Vagina (tissue), 2 donors: ENCODE data around the gene DDX60. TPM values are rescaled to one million over a fixed set of nuclear protein-coding genes. Genes with fewer than 3 reads are reported as not detected.

ENCODE experiments used
- DNase-seq, 2 donors: peaks; one replicate each; pipeline ENCODE4 v3.0.0-alpha.2; 2017; ENCODE audit errors: extremely low spot score in 2 of 2
- H3K27ac ChIP-seq: fragments of 200-600 bp; sonication (generic); one replicate; pipeline ENCODE4 v1.5.1; 2019
- H3K27me3 ChIP-seq: fragments of 200-600 bp; sonication (generic); one replicate; pipeline ENCODE4 v1.5.1; 2019
- H3K36me3 ChIP-seq, 2 donors: fragments of 200-600 bp; sonication (generic); one replicate each; pipeline ENCODE4 v1.5.1; 2017 to 2019
- H3K4me1 ChIP-seq: fragments of 200-600 bp; sonication (generic); one replicate; pipeline ENCODE4 v1.5.1; 2019
- H3K4me3 ChIP-seq, 2 donors: fragments of 200-600 bp; sonication (generic); 1 replicate in 1 of 2; 2 replicates in 1 of 2; pipeline ENCODE4 v1.5.1; 2016 to 2019
- H3K9me3 ChIP-seq: fragments of 200-600 bp; sonication (generic); one replicate; pipeline ENCODE4 v1.5.1; 2019
- CTCF ChIP-seq, 3 experiments: fragments of 450-650 bp in 2 of 3; fragments of 200-600 bp in 1 of 3; sonication (generic) in 1 of 3; IDR thresholded peaks; one replicate each; pipeline ENCODE4 v1.5.1; 2017 to 2019; ENCODE audit warnings: antibody characterized with exemption in 3 of 3, mild to moderate bottlenecking in 2 of 3, moderate library complexity in 2 of 3
- POLR2A ChIP-seq, 2 donors: fragments of 450-650 bp; IDR thresholded peaks; one replicate each; pipeline ENCODE4 v1.6.1; 2017; ENCODE audit warnings: antibody characterized with exemption in 2 of 2, mild to moderate bottlenecking in 2 of 2, moderate library complexity in 2 of 2
- POLR2AphosphoS5 ChIP-seq, 2 donors: sonication (generic); formaldehyde crosslinking; IDR thresholded peaks; one replicate each; pipeline ENCODE4 v1.9.0; 2017; ENCODE audit warnings: antibody characterized with exemption in 2 of 2, mild to moderate bottlenecking in 2 of 2, low read depth in 1 of 2; ENCODE audit not compliant: insufficient read depth in 1 of 2
- intact Hi-C: fragments of 100-400 bp; cut with DNase I; formaldehyde crosslinking; loops from one replicate; pipeline ENCODE4 v1.15.1; 2023
- total RNA-seq: library from RNA; depleted of rRNA; stranded (reverse); fragments of >200 nt; gene quantifications from one replicate; pipeline ENCODE4 v1.2.3, GENCODE V29; 2016

The DDX60 gene
- total RNA-seq, 1 donor from 2014 or later: 7.4 TPM

DNA sequence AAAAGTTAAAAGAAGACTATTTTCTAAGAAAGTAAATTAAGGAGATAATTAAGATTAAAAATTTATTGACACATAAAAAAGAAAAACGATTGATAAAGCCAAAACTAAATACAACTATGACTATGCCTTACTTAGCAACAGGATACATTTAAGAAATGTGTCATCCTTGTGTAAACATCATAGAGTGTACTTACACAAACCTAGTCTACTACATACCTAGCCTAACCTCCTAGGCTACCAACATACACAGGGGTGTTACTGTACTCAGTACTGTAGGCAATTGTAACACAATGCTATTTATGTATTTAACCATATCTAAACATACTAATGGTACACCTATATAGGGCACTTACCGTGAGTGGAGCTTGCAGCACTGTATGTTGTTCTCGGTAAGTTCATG, 117.9 kb downstream of the DDX60 start:
- Histone ChIP-seq H3K27me3 (no peaks in the 10 kb centered on the region), H3K27ac (no peak overlapping the region), H3K4me1 (no peaks in the 10 kb centered on the region), H3K36me3 (no peaks in the 10 kb centered on the region), H3K9me3 (peaks cover 11% of the 10 kb centered on the region), H3K4me3 (no peak overlapping the region)
- intact Hi-C loops: no loop called here
- no peak for DNase-seq
- no peak for TF ChIP-seq CTCF (IDR thresholded peaks at IDR 0.05)
- no peak for TF ChIP-seq POLR2A (IDR thresholded peaks at IDR 0.05)
- no peak for TF ChIP-seq POLR2AphosphoS5 (IDR thresholded peaks at IDR 0.05; ENCODE audit: insufficient read depth in 1 of 2, low read depth in 1 of 2)

DNA sequence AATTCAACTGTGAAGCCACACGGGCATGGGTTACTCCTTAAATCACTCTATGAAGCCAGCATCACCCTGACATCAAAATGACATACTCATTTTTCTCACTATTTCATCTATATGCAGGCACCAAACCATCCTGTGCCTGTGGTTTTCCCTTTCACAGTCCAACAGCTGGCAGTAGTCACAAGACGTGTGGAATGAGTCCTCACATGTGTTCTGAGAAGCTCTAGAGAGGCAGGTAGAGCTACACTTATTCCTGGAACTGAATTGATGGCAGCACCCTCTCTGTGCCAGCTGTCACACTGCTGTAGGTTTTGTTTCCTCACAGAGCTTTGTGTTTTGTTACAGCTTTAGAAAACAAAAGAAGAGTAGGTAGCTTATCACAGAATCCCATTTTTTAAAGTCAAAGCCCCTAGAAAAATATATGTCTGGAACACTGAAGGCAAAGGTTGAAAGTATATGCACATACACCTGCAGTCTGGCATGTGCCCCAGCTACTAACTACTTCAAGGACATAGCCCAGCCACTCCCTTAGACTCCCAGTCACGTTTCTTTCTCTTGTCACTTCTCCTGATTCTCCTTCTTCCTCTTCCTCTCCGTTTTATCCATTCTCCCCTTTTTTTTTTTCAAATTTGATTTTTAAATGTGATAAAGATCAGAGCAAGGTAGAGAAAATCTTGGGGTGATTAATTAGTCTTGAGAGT, 119.1 kb downstream of the DDX60 start:
- Histone ChIP-seq H3K36me3 (no peaks in the 10 kb centered on the region), H3K9me3 (peaks cover 11% of the 10 kb centered on the region), H3K4me1 (no peaks in the 10 kb centered on the region), H3K27me3 (no peaks in the 10 kb centered on the region), H3K4me3 (no peak overlapping the region), H3K27ac (no peak overlapping the region)
- TF ChIP-seq POLR2A (IDR thresholded peaks at IDR 0.05) (no peak), CTCF (IDR thresholded peaks at IDR 0.05) (no peak), POLR2AphosphoS5 (IDR thresholded peaks at IDR 0.05; ENCODE audit: insufficient read depth in 1 of 2, low read depth in 1 of 2) (no peak)
- intact Hi-C loops: no loop called here
- no peak for DNase-seq

DNA sequence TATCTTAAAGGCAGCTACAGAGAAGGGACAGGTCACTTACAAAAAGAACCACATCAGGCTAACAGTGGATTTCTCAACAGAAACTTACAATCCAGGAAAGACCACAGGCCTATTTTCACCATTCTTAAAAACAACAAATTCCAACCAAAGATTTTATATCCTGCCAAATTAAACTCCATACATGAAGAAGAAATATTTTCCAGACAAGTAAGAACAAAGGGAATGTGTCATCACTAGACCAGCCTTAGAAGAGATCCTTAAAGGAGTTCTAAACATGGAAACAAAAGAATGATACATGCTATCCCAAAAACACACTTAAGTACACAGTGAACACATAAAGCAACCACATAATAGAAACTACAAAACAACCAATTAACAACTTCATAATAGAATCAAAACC, 120.6 kb downstream of the DDX60 start:
- Histone ChIP-seq H3K27me3 (no peaks in the 10 kb centered on the region), H3K4me1 (no peaks in the 10 kb centered on the region), H3K9me3 (peaks cover 1% of the 10 kb centered on the region), H3K4me3 (no peak overlapping the region), H3K27ac (no peak overlapping the region), H3K36me3 (no peaks in the 10 kb centered on the region)
- no peak for TF ChIP-seq POLR2A (IDR thresholded peaks at IDR 0.05)
- no peak for TF ChIP-seq CTCF (IDR thresholded peaks at IDR 0.05)
- no peak for TF ChIP-seq POLR2AphosphoS5 (IDR thresholded peaks at IDR 0.05; ENCODE audit: insufficient read depth in 1 of 2, low read depth in 1 of 2)
- no peak for DNase-seq
- intact Hi-C loops: no loop called here

GRCh38 chr4:168188754-168189153, 129.8 kb downstream of the DDX60 start:
- DNase-seq: no peak
- no peak for TF ChIP-seq POLR2A (IDR thresholded peaks at IDR 0.05)
- no peak for TF ChIP-seq CTCF (IDR thresholded peaks at IDR 0.05)
- no peak for TF ChIP-seq POLR2AphosphoS5 (IDR thresholded peaks at IDR 0.05; ENCODE audit: insufficient read depth in 1 of 2, low read depth in 1 of 2)
- no peak overlapping the region for H3K27ac ChIP-seq
- no peaks in the 10 kb centered on the region for H3K27me3 ChIP-seq
- no peaks in the 10 kb centered on the region for H3K36me3 ChIP-seq
- no peaks in the 10 kb centered on the region for H3K9me3 ChIP-seq
- intact Hi-C loops: no loop called here
- H3K4me1 ChIP-seq: no peaks in the 10 kb centered on the region
- H3K4me3 ChIP-seq: no peak overlapping the region

GRCh38 chr4:168183717-168184571, 134.6 kb downstream of the DDX60 start:
- Histone ChIP-seq H3K4me1 (no peaks in the 10 kb centered on the region), H3K36me3 (no peaks in the 10 kb centered on the region), H3K27ac (no peak overlapping the region), H3K9me3 (no peaks in the 10 kb centered on the region), H3K4me3 (no peak overlapping the region), H3K27me3 (no peaks in the 10 kb centered on the region)
- TF ChIP-seq POLR2AphosphoS5 (IDR thresholded peaks at IDR 0.05; ENCODE audit: insufficient read depth in 1 of 2, low read depth in 1 of 2): no peak
- TF ChIP-seq CTCF (IDR thresholded peaks at IDR 0.05): peak in 1 of 3 experiments; percentile 44
- DNase-seq: no peak
- intact Hi-C loops: no loop called here
